Astrocyte of the spinal cord (primary cell): Measurements from ENCODE around the gene MAP7.
A peak's percentile ranks its signal among the peaks of the same experiment; 100 is the strongest.

Experiments
- DNase-seq: peaks from one replicate; pipeline ENCODE4 v3.0.0; 2011; ENCODE audit warnings: low read depth, low spot score
- H3K4me3 ChIP-seq: 2 replicates; pipeline ENCODE4 v1.5.1; 2011; ENCODE audit warnings: low read depth, mild to moderate bottlenecking, low read length, moderate library complexity
- CTCF ChIP-seq: IDR thresholded peaks from 2 replicates; pipeline ENCODE4 v1.5.1; 2012; ENCODE audit warnings: low read depth, mild to moderate bottlenecking, low read length, inconsistent platforms
- in situ Hi-C: cut with HindIII; loops from 2 replicates; pipeline ENCODE4 v1.10.0; 2017; ENCODE audit warnings: low sequenced_read_pairs

The MAP7 gene

DNA sequence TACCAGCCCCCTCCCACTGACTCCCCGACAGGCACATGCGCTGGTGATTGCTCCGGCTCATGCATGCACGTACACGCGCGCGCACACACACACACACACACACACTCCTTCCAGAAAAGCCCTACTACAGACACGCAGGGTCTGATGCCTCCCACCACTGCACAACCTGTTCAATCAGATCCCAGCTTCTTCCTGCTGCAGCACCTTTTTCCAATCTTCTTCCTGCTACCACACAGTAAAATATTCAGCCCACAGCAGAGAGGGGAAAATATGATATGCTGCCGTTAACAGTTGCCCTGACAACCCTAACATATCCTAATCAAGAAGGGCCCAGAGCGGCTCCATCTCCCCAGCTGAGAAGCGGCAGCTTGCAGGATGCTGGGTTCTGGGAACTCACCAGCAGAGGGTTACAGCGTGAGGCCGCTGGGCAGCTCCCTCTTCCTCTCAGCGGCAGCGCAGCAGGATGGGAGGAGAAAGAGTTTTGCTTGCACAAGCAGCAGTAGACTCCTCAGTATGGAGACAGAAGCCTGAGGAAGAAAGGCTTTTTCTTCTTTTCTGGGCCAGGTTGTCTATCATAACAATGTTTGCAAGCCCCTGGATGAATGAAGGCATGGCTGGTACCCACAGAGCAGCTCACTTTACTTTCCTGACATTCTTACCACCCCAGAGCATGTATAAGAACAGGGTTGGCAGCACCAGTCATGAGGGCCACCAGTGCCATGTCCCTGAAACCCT lies 23.9 kb downstream of the MAP7 start:
- TF ChIP-seq CTCF: peak; percentile 65
- no peak overlapping the region for H3K4me3 ChIP-seq
- in situ Hi-C loops: no loop called here
- DNase-seq: peak; percentile 62

- DNase-seq: no peak
- in situ Hi-C loops: no loop called here
- TF ChIP-seq CTCF: no peak
These were observed 24.5 kb downstream of the MAP7 start for GRCh38 chr6:136525586-136526195.

DNA sequence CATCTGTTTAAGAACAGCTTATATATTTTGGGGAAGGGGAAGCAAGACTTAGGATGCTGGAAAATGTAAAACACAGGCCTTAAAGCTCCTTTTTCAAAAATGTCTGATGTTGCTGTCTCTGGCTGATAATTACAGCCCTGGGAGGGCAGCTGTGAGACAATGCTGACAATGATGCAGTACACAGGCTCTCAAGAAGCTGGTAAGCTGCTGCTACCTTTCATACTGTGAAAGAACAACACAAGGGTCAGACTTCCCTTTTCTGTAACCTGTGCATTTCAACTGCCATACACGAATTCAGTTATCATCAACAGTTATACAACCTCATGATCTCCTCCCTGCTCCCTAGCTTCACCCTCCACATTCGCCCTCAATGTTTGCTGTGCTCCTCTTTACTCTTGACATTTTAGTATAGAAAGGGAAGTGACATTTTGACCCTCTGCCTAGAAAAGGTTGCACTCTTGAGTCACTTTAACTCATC lies 25.2 kb downstream of the MAP7 start:
- no peak for TF ChIP-seq CTCF
- no peak for DNase-seq
- in situ Hi-C loops: no loop called here
- no peak overlapping the region for H3K4me3 ChIP-seq

More at GRCh38 chr6:136525586-136526195, 24.5 kb downstream of the MAP7 start:
- H3K4me3 ChIP-seq: no peak overlapping the region

GRCh38 chr6:136524339-136524935 lies 25.8 kb downstream of the MAP7 start:
- in situ Hi-C loops: no loop called here
- no peak for TF ChIP-seq CTCF
- H3K4me3 ChIP-seq: no peak overlapping the region
- no peak for DNase-seq

DNA sequence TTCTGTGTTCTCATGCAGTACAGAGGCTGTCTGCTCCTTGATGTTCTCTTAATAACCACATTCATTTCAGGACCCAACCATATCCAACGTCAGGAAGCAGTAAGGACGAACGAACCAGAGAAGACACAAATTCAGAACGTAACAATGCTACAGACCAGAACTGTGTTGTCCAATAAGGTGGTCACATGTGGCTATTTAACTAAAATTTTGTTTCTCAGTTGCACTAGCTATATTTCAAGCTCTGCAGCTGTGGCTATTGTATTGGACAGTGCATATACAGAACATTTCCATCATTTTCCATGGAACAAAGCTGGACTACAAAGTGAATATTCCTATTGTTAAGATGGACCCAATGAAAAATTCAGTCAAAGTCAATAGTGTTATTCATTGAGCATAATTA lies 27.0 kb downstream of the MAP7 start:
- no peak for TF ChIP-seq CTCF
- no peak overlapping the region for H3K4me3 ChIP-seq
- no peak for DNase-seq
- in situ Hi-C loops: no loop called here

- no peak for TF ChIP-seq CTCF
- H3K4me3 ChIP-seq: no peak overlapping the region
- in situ Hi-C loops: no loop called here
- no peak for DNase-seq
These were observed 27.6 kb downstream of the MAP7 start for GRCh38 chr6:136522636-136523035.
